ENCODE measurements around the gene RNPC3. TPM values are rescaled to one million over a fixed set of nuclear protein-coding genes. Genes with fewer than 3 reads are reported as not detected.
"Not testable (repeated sequence)": the region's sequence is repeated elsewhere in the genome, so short reads cannot be mapped to it uniquely, and the experiment has no call there.

RNPC3 gene
- polyA plus RNA-seq, 12 donors, result 12.0 to 79.2 (median 28.0) TPM; not detected in 1

DNA sequence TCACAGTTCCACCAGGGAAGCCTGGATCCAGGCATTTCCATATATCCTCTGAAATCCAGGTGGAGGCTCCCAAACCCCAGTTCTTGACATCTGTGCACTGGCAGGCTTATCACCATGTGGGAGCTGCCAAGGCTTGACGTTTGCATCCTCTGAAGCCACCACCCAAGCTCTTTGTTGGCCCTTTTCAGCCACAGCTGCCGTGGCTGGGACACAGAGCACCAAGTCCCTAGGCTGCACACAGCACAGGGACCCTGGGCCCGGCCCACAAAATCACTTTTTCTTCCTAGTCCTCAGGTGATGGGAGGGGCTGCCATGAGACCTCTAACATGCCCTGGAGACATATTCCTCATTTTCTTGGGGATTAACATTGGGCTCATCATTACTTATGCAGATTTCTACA is 22.3 kb downstream of the RNPC3 start:
- DNase-seq, result no peak

DNA sequence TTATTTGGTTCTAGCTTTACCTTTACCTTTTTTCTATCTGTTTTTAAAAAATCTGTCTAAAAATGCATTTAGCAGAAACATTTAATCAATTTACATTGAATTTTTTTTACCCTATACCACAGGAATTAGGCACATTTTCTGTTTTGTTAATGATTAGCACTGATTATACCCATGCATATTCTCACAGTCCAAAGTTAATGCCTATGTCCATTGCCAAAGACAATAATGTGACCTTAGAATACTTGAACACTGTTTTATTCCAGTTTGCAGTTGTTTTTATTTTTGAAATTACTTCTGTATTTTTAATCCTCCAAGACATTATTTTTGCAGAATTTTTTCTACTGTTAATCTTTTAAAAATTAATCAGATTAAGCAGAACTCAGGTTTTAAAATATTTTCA is 34.9 kb downstream of the RNPC3 start:
- DNase-seq, result no peak

DNA sequence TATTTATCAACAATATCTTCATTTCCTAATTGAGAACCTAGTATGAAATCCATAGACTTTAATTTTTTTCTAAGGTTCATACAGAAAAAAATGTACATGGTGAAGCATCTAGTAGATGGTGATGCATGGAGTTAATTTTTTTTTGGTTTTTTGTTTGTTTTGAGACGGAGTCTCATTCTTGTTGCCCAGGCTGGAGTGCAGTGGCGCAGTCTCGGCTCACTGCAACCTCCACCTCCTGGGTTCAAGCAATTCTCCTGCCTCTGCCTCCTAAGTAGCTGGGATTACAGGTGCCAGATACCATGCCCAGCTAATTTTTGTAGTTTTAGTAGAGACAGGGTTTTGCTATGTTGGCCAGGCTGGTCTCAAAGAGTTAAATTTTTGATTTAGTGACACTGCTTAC is 35.6 kb downstream of the RNPC3 start:
- not testable (repeated sequence) for DNase-seq

DNA sequence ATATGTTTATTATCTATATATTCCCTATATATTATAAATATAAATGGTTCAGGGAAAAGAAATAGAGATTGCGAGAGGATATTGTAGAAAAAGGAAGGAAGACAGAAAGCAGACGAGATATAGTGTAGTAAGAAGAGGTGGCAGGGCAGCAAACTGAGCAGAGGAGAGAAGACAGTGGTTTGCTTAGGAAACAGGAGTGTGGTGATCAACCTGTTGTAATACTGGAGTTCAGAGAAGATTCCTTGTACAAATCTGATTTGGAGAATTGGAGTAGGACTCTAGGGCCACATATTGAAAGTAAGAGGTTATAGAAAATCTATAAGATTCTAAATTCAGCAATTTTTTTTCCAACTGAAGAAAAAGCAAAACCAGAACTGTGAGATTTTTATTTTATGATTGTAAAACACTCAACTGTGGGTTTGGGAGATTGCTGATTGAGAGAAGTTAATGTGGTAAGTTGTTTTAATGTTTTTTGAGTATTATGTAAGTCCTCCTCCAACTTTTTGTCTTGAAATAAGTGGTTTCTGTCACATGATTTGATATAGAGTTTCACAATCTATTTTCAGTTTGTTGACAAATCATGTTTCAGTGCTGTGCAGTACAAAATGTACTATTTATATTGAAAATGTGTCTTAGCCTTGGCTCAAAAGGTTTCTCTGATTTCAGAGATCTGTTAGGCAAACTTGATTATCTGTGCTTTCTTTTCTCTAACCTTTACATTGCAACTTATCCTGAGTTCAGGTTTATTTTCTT is 36.3 kb downstream of the RNPC3 start:
- no peak for DNase-seq

DNA sequence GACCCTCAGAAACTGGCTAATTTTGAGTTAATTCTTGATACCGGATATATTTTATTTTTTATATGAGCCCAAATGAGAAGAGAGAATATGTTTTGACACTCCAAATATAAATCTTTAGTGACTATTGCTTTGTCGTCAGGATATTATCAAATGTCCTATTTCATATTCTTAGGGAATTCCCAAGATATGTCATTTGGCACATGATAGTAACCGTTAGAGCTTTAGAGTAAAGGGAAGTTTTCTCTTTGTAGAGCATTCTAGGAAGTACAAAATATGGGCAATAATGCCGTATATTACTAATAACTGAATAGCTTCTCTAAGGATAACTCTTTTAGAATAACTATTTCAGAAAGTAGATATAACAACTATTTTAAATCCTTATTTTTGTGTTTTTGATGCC is 37.6 kb downstream of the RNPC3 start:
- no peak for DNase-seq

DNA sequence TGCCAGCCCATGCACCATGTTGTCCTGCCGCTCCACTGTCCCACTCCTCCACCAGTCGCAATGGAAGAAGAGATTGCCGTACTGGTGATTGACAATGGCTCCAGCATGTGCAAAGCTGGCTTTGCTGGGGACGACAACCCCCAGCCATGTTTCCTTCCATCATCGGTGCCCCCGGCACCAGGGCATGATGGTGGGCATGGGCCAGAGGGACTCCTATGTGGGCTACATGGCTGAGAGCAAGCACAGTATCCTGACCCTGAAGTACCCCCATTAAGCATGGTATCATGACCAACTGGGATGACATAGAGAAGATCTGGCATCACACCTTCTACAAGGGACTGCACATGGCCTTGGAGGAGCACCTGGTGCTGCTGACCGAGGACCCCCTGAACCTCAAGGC is 44.0 kb downstream of the RNPC3 start:
- DNase-seq, result no peak

DNA sequence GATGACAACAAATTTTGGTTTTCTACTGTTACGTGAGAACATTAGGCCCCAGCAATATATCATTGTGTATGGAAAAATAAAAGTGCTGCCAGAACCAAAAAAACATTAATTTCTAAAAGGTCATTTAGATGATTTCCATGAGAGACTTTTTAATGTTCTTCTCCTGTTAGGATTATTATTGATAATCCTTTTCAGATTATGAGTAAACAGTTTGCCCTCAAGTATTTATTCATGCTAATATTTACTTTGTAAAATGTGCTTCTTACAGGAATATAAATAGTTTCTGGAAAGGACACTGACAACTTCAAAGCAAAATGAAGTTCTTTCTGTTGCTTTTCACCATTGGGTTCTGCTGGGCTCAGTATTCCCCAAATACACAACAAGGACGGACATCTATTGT is 45.8 kb downstream of the RNPC3 start, which contains the start of gene AMY2B:
Gene AMY2B, plus strand, starts transcription at position 301 of the 400 bp plus-strand sequence. Its CDS starts 14 bp downstream, at position 315.
- DNase-seq, result not testable (repeated sequence)

DNA sequence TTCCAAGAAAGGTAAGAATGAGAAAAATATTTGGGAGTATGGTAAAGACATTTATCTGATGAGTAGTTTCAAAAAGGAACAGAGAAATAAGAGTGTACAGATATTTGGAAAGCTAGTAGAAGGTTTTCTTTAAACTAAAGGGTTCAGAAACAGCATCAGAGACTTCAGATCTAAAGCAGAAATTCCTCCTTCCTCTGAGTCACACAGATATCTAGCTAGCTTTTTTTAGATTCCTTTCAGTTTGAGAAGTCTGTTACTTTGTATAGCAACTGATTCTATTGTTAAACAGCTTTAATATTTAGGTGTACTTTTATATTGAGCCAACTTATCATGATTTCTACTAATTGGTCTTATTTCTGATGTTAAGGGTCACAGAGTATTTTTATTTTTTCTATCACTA is 50.6 kb downstream of the RNPC3 start:
- no peak for DNase-seq

DNA sequence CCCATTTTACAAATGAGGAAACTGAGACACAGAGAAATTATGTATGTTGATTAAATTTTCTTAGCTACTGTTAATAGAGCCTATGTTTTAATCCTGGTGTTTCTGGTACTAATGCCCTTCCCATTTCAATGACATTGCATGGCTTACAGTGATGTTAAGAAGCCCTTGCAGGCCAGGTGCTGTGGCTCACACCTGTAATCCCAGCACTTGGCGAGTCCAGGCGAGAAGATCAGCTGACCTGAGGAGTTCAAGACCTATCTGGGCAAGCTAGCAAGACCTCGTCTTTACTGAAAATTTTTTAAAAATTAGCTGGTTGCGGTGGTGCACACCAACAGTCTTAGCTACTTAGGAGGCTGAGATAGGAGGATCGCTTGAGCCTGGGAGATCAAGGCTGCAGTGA is 51.3 kb downstream of the RNPC3 start:
- not testable (repeated sequence) for DNase-seq

DNA sequence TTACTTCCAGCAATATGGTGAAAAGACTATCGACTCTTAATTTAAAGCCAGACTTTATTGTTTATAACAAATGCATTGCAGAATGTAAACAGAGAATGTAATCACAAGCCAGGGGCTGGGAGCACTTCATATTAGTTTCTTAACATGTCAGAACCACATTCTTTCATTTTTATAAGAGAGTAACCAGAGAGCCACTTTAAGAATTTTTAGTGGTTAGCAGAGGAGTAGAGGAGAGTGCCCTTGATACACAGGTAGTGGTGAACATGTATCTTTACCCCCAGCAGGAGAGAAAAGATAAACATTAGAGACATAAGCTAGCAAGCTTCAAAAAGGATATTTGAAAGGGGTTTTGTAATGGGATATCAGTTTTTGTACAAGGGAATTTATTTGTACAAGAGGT is 57.0 kb downstream of the RNPC3 start:
- no peak for DNase-seq

DNA sequence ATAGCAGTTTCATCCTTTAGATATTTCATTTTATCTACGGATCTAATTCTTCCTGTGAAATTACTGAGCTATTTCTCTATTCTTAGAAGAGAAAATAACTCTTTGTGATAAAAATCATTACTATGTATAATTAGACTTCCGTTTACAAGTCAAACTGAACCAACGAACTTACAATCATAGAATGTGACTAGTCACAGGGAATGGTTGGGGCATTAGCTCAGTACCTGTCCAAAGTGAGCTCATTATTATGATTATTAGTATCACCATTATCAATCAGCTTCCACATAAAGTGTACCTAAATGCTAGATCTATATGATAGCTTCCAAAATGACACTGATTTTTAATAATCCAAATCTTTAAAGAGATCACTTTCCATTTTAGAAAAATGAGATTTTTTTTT is 58.4 kb downstream of the RNPC3 start:
- no peak for DNase-seq

DNA sequence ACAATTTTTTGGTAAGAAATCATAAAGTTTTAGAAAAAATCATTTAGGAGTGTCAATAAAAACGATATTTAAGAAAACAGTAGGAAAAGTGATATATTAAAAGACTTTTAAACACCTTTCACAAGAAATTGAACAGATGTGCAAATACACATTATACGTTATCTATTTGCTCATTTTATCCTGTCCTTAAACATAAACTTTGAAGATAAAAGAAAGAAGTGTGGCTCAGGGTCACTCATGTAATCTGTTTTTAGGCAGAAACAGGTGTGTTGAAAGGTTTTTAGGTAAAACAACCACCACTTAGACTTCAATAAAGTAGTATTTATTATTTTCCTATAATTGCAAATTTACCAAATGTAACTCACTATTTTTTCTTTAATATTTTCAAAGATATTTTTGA is 59.0 kb downstream of the RNPC3 start:
- no peak for DNase-seq

DNA sequence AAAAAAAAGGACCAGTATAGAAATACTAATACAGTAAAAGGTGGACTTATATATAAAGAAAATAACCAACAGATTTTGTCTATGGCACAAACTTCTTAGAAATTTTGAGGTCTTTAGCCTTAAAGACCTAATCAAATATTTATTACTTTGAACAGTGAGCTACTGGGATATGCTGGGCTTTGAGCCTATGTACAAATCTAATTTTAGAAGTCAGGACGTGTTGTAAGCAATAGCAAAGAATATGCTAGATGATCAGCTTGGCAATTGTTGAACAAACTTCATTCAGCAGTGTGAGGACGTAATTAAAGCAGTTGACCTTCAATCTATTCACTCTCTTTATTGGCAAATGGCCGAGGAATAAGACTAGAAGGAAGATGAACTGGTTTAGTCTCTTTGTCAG is 77.2 kb downstream of the RNPC3 start:
- DNase-seq, result not testable (repeated sequence)

Other genes starting within 250 kb of the RNPC3 start
- gene AMY2B, start 45.9 kb downstream of the RNPC3 start, polyA plus RNA-seq (ENCODE audit: insufficient read length in 12 of 12), result 10 to 100 TPM in 7 of 12 donors, 1 to 10 TPM in 4, not detected in 1; 5.1 to 25.1 (median 14.6) TPM
- gene AMY2A, start 91.7 kb downstream of the RNPC3 start, polyA plus RNA-seq (ENCODE audit: insufficient read length in 12 of 12), result under 1 TPM in 1 of 12 donors, not detected in 11; 0.22 TPM
- gene AMY1A, start 130.1 kb downstream of the RNPC3 start, polyA plus RNA-seq (ENCODE audit: insufficient read length in 12 of 12), result under 1 TPM in 2 of 12 donors, not detected in 10; 0.33 to 0.47 TPM
- gene AMY1B, start 170.5 kb downstream of the RNPC3 start, polyA plus RNA-seq (ENCODE audit: insufficient read length in 12 of 12), result under 1 TPM in 2 of 12 donors, not detected in 10; 0.33 to 0.47 TPM
- gene AMY1C, start 224.2 kb downstream of the RNPC3 start, polyA plus RNA-seq (ENCODE audit: insufficient read length in 12 of 12), result under 1 TPM in 1 of 12 donors, not detected in 11; 0.11 TPM

Measured in muscle of arm (tissue), 12 donors.